A549 (cell line): ENCODE measurements around the gene CALCOCO1. TPM values are rescaled to one million over a fixed set of nuclear protein-coding genes. Genes with fewer than 3 reads are reported as not detected.

Experiments used
- ATAC-seq, 2 experiments: fragments of 200-7000 bp in 1 of 2; fragments of >200 bp in 1 of 2; cut with Nextera tagmentation in 1 of 2; cut with Tn5 transposase in 1 of 2; 3 replicates each; pipeline versions ENCODE4 v1.8.0 to v1.9.1; 2018 to 2020; ENCODE audit warnings: mild to moderate bottlenecking in 1 of 2, moderate library complexity in 1 of 2
- CTCF ChIA-PET: fragments of 300-600 bp; sonication (Branson Sonifier 250); formaldehyde crosslinking; extraction: SDS; loops from one replicate; lab custom pipeline; 2021; ENCODE audit warnings: antibody characterized with exemption, inconsistent platforms; lab: Yijun Ruan, JAX
- POLR2A ChIA-PET: fragments of 350-600 bp; formaldehyde crosslinking; extraction: SDS; loops from one replicate; lab custom pipeline; 2021; ENCODE audit warnings: antibody characterized with exemption, inconsistent platforms; lab: Yijun Ruan, JAX
- DNase-seq, 2 experiments: peaks; one replicate each; pipeline versions ENCODE4 v3.0.0 to v3.0.0-alpha.2; 2011 to 2016; ENCODE audit warnings: low read depth in 1 of 2, low spot score in 1 of 2
- FAIRE-seq: peaks from 2 replicates; lab custom pipeline; 2011; peaks lifted over from hg19 to GRCh38; lab: Jason Lieb, UNC
- H3K27ac ChIP-seq, 2 experiments: fragments of >200 bp; sonication (Bioruptor Twin); formaldehyde crosslinking; 3 replicates each; pipeline ENCODE4 v1.5.1; 2016 to 2017
- H3K4me1 ChIP-seq: fragments of >200 bp; sonication (Bioruptor Twin); formaldehyde crosslinking; 3 replicates; pipeline ENCODE4 v1.6.1; 2016
- H3K4me2 ChIP-seq: fragments of >200 bp; sonication (Bioruptor Twin); formaldehyde crosslinking; 3 replicates; pipeline ENCODE4 v1.6.1; 2016
- H3K4me3 ChIP-seq: fragments of >200 bp; sonication (Bioruptor Twin); formaldehyde crosslinking; 3 replicates; pipeline ENCODE4 v1.5.1; 2016
- H3K9me3 ChIP-seq: fragments of >200 bp; sonication (Bioruptor Twin); formaldehyde crosslinking; 3 replicates; pipeline ENCODE4 v1.6.1; 2016
- CBX8 ChIP-seq: fragments of 200-600 bp; sonication (generic); IDR thresholded peaks from 2 replicates; pipeline ENCODE4 v1.6.1; 2016
- CHD2 ChIP-seq: fragments of 150-350 bp; IDR thresholded peaks from 2 replicates; pipeline ENCODE4 v1.6.1; 2014; ENCODE audit warnings: low read length; ENCODE audit not compliant: partially characterized antibody
- E2F6 ChIP-seq: IDR thresholded peaks from 2 replicates; pipeline ENCODE4 v1.6.1; 2012; ENCODE audit warnings: low read depth, borderline replicate concordance
- EHMT2 ChIP-seq: fragments of 200-600 bp; sonication (generic); IDR thresholded peaks from 2 replicates; pipeline ENCODE4 v1.6.1; 2016; ENCODE audit warnings: antibody characterized with exemption, low read depth, mild to moderate bottlenecking, moderate library complexity
- EP300 ChIP-seq, 2 experiments: fragments of >200 bp; sonication (Bioruptor Twin); formaldehyde crosslinking; IDR thresholded peaks; 2 replicates in 1 of 2; 3 replicates in 1 of 2; pipeline ENCODE4 v1.6.1; 2016 to 2017
- HEYL ChIP-seq: fragments of 250-450 bp; sonication (Bioruptor Pico); IDR thresholded peaks from 2 replicates; pipeline ENCODE4 v1.8.0; 2021; ENCODE audit warnings: mild to moderate bottlenecking, moderate library complexity
- HMGXB4 ChIP-seq: fragments of 250-450 bp; sonication (Bioruptor Pico); IDR thresholded peaks from 2 replicates; pipeline ENCODE4 v1.5.0; 2021; ENCODE audit warnings: mild to moderate bottlenecking, moderate library complexity, borderline replicate concordance
- HOXA7 ChIP-seq: fragments of 250-450 bp; sonication (Bioruptor Pico); IDR thresholded peaks from 2 replicates; pipeline ENCODE4 v1.5.0; 2020; ENCODE audit warnings: mild to moderate bottlenecking, moderate library complexity
- HOXB5 ChIP-seq: fragments of 250-450 bp; sonication (Bioruptor Pico); IDR thresholded peaks from 2 replicates; pipeline ENCODE4 v1.5.0; 2020; ENCODE audit warnings: mild to moderate bottlenecking, moderate library complexity
- MYC ChIP-seq: IDR thresholded peaks from 2 replicates; pipeline ENCODE4 v1.6.1; 2012; ENCODE audit warnings: mild to moderate bottlenecking, inconsistent platforms, low read length, improper control_type of control experiment, borderline replicate concordance
- PBX3 ChIP-seq: IDR thresholded peaks from 2 replicates; pipeline ENCODE4 v1.6.1; 2012
- REST ChIP-seq: fragments of 200-600 bp; sonication (generic); IDR thresholded peaks from 2 replicates; pipeline ENCODE4 v1.6.1; 2016; ENCODE audit warnings: antibody characterized with exemption, mild to moderate bottlenecking, moderate library complexity
- RNF2 ChIP-seq: fragments of 200-600 bp; sonication (generic); IDR thresholded peaks from 2 replicates; pipeline ENCODE4 v1.6.1; 2016; ENCODE audit warnings: low read depth, mild to moderate bottlenecking, antibody characterized with exemption, moderate library complexity, borderline replicate concordance
- SMC3 ChIP-seq: fragments of >200 bp; sonication (Bioruptor Twin); formaldehyde crosslinking; IDR thresholded peaks from 3 replicates; pipeline ENCODE4 v1.6.1; 2018; ENCODE audit warnings: inconsistent platforms
- TFCP2L1 ChIP-seq: fragments of 250-450 bp; sonication (Bioruptor Pico); IDR thresholded peaks from 2 replicates; pipeline ENCODE4 v1.5.0; 2021; ENCODE audit warnings: mild to moderate bottlenecking
- USF2 ChIP-seq: fragments of 450-650 bp; IDR thresholded peaks from 2 replicates; pipeline ENCODE4 v1.6.1; 2014; ENCODE audit warnings: antibody characterized with exemption
- ZC3H11A ChIP-seq: fragments of 450-650 bp; IDR thresholded peaks from 2 replicates; pipeline ENCODE4 v1.6.1; 2014; ENCODE audit warnings: antibody characterized with exemption, mild to moderate bottlenecking
- ZSCAN20 ChIP-seq: fragments of 250-450 bp; sonication (Bioruptor Pico); IDR thresholded peaks from 2 replicates; pipeline ENCODE4 v1.8.0; 2022; ENCODE audit warnings: mild to moderate bottlenecking, moderate library complexity
- WGBS: methylation state at CpG from one replicate; pipeline ENCODE4 v1.1.6; 2017; ENCODE audit errors: missing lambda C conversion rate; 5-methylcytosine and 5-hydroxymethylcytosine counted together
- polyA plus RNA-seq, 4 experiments: library from polyadenylated mRNA; depleted of rRNA in 3 of 4; stranded (reverse); fragments of >200 nt; fragmentation: RNase III in 1 of 4; extraction: RNeasy Plus Mini Kit Qiagen cat#74134 plus additional on column Dnase treatment in 1 of 4; gene quantifications; 2 replicates in 3 of 4; 3 replicates in 1 of 4; pipeline ENCODE4 v1.2.3, GENCODE V29; 2011 to 2017

CALCOCO1 gene
- polyA plus RNA-seq, 2 of the 4 experiments (the other 2 are of a cell fraction): 28.8 to 41.5 TPM

GRCh38 chr12:53766881-53767280 lies 39.6 kb upstream of the CALCOCO1 start:
- no peak overlapping the region for H3K27ac ChIP-seq
- POLR2A ChIA-PET: no interaction called here
- no peak for FAIRE-seq
- H3K4me1 ChIP-seq: peaks cover 21% of the 10 kb centered on the region
- CTCF ChIA-PET: interaction anchor here (0.6 to 4.3 kb wide), 15 partner anchors 11 to 453 kb away, joined by 3 to 39 read pairs (median 7); partner anchors contain the start of genes HOXC10 and HOXC13
- 24% methylated on average over 3 of the region's 3 CpGs for WGBS
- H3K9me3 ChIP-seq: no peaks in the 10 kb centered on the region
- no peak overlapping the region for H3K4me3 ChIP-seq
- no peak overlapping the region for H3K4me2 ChIP-seq
- ATAC-seq: peak in 1 of 2 experiments; percentile 15; a peak in 3 of 6 replicates
- TF ChIP-seq USF2 (no peak), RNF2 (no peak), TFCP2L1 (CRISPR knock-in tag) (no peak), SMC3 (no peak), CHD2 (no peak), EP300 (IDR thresholded peaks at IDR 0.05) (no peak)
- no peak for DNase-seq

GRCh38 chr12:53765891-53766290 lies 38.6 kb upstream of the CALCOCO1 start:
- 34% methylated on average over 2 of the region's 2 CpGs for WGBS
- 0 out of 3 replicates have a peak, but pooled peaks cover 4% of the 10 kb centered on the region for H3K9me3 ChIP-seq
- H3K4me3 ChIP-seq: no peak overlapping the region
- peaks cover 20% of the 10 kb centered on the region for H3K4me1 ChIP-seq
- ATAC-seq: no peak
- H3K4me2 ChIP-seq: no peak overlapping the region
- ChIA-PET POLR2A (no interaction called here), CTCF (interaction anchor here (0.8 to 4.3 kb wide), 18 partner anchors 10 to 449 kb away, joined by 3 to 39 read pairs (median 4); partner anchors contain the start of gene HOXC10)
- no peak overlapping the region for H3K27ac ChIP-seq
- TF ChIP-seq ZSCAN20 (CRISPR knock-in tag) (no peak), PBX3 (no peak), CBX8 (no peak), HOXA7 (CRISPR knock-in tag) (no peak), RNF2 (no peak), HOXB5 (CRISPR knock-in tag) (no peak), MYC (no peak), E2F6 (no peak), HEYL (CRISPR knock-in tag) (no peak), HMGXB4 (CRISPR knock-in tag) (no peak), ZC3H11A (no peak), EHMT2 (no peak), REST (no peak)
- DNase-seq: no peak
- FAIRE-seq: no peak
